8988T (cell line): ENCODE results near the gene ADGRE3.
A peak's percentile ranks its signal among the peaks of the same experiment; 100 is the strongest.
"Not testable (repeated sequence)": the region's sequence is repeated elsewhere in the genome, so short reads cannot be mapped to it uniquely, and the experiment has no call there.

Source experiments
- DNase-seq: peaks from one replicate; pipeline ENCODE4 v3.0.0; 2011

Gene ADGRE3

GRCh38 chr19:14669940-14670339 lies 4.7 kb downstream of the ADGRE3 start:
- DNase-seq: no peak

GRCh38 chr19:14661372-14661924 lies 13.2 kb downstream of the ADGRE3 start:
- no peak for DNase-seq

DNA sequence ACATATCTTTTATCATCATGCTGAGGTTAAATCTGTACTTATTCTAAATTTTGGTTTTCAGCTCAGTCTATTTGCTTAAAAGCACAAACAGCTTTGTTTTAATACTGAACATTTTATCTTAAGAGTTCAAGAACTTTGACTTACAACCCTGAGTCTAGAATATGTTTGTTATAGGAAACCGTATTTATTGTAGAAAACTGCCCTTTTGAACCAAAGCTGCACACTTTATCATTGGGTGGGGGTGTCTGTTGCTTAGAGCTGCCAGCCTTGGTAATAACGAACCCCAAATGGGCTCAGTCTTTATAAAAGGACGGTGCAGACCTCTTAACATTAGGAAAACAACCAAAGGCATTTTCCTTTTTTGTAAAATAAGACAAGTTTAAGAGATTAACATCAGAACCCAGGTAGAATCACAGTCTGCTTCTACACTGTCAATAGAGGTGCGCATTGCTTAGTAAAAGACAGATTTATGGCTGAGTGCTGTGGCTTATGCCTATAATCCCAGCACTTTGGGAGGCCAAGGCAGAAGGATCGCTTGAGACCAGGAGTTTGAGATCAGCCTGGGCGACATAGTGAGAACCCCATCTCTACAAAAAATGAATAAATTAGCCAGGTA lies 14.7 kb downstream of the ADGRE3 start:
- no peak for DNase-seq

DNA sequence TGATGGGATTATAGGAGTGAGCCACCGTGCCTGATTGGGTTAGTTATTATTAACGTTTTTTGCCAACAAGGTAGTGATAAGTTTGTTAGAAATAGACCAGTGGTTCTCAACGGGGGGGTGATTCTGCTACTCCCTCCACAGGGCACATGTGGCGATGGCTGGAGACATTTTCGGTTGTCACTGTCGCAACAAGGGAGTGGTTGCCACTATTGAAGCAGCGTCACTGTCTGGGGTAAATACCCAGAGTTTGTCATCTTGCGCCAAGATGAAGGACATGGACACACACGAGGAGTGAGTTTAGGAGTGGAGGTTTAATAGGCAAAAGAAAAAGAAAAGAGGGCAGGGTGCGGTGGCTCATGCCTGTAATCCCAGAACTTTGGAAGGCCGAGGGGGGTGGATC lies 18.9 kb downstream of the ADGRE3 start:
- no peak for DNase-seq

GRCh38 chr19:14654786-14655560 lies 19.7 kb downstream of the ADGRE3 start:
- no peak for DNase-seq

- no peak for DNase-seq
These were observed 24.5 kb downstream of the ADGRE3 start for GRCh38 chr19:14650161-14650560.

- no peak for DNase-seq
These were observed 25.6 kb downstream of the ADGRE3 start for GRCh38 chr19:14649020-14649419.

DNA sequence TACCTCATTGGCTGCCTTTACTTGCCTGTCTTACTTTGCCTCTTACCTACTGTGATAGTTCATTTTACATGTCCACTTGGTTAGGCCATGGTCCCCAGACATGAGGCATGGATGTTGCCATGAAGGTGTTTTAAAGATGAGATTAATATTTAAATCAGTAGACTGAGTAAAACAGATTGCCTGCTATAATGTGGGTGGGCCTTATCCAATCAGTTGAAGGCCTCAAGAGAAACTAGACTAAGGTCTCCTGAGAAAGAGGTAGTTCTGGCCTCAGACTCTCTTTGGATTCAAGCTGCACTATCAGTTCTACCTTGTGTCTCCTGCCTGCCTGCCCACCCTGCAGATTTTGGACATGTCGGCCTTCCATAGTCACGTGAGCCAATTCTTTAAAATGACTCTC lies 26.1 kb downstream of the ADGRE3 start:
- DNase-seq: no peak

- no peak for DNase-seq
These were observed 34.9 kb downstream of the ADGRE3 start for GRCh38 chr19:14639536-14640277.

GRCh38 chr19:14632286-14632685 lies 42.4 kb downstream of the ADGRE3 start:
- peak; percentile 16 for DNase-seq

DNA sequence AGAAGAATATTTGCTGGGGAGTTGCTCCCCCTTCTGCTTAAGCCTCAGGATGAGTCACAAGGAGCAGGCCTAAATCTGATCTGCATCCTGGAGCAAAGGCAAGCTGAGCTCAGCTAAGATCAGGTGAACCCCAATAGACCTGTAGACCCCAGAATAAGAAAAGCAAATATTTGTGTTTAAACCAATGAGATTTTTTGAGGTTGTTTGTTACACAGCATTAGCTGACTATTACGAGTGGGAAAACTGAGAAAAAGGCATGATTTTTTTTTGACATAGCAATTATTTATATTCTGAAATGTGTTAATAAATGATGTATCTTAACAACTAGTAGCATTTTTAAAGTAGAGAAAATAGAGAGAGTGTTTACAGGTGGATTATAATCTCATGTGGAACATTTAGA lies 45.1 kb downstream of the ADGRE3 start:
- DNase-seq: no peak

GRCh38 chr19:14624491-14624890 lies 50.2 kb downstream of the ADGRE3 start:
- not testable (repeated sequence) for DNase-seq

DNA sequence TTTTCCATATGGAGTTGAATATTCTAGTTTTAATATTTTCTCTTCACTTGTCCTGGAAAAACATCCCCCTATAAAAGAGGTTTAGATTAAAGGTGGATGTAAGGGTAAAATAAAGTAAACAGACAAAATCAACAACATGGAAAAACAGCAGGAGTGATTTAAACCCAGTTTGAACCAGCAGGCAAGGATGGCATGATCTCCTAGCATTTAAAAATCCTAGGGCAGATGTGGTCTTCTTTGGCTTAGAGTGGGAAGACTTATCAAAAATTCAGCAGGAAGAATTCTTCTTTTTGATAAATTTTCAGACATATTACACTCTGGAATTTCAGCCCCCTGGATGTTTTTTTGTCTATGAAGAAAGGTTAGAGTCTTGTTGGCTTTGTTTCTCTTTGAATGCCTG lies 55.2 kb downstream of the ADGRE3 start:
- DNase-seq: no peak

GRCh38 chr19:14616407-14616806 lies 58.2 kb downstream of the ADGRE3 start:
- DNase-seq: no peak

GRCh38 chr19:14615623-14616022 lies 59.0 kb downstream of the ADGRE3 start:
- no peak for DNase-seq

- DNase-seq: no peak
These were observed 60.6 kb downstream of the ADGRE3 start for GRCh38 chr19:14614099-14614412.

DNA sequence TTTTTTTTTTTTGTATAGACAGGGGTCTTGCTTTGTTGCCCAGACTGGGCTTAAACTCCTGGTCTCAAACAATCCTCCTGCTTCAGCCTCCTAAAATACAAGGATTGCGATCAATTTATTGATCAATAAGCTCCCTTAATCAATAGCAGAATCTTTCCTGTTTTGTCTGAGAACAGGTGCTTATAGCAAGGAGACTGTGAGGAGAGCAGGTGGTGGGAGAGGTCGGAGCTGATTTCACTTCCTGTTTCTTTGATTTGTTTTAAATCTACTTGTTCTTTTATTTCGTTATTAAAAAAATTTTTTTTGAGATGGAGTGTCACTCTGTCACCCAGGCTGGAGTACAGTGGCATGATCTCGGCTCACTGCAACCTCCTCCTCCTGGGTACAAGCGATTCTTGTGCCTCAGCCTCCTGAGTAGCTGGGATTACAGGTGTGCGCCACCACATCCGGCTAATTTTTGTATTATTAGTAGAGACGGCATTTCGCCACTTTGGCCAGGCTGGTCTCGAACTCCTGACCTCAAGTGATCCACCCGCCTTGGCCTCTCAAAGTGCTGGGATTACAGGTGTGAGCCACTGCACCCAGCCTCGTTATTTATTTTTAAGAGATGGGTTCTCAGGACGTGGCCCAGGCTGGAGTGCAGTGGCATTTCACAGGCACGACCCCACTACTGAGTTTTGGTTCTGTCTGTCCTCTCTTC lies 61.1 kb downstream of the ADGRE3 start:
- DNase-seq: not testable (repeated sequence)

DNA sequence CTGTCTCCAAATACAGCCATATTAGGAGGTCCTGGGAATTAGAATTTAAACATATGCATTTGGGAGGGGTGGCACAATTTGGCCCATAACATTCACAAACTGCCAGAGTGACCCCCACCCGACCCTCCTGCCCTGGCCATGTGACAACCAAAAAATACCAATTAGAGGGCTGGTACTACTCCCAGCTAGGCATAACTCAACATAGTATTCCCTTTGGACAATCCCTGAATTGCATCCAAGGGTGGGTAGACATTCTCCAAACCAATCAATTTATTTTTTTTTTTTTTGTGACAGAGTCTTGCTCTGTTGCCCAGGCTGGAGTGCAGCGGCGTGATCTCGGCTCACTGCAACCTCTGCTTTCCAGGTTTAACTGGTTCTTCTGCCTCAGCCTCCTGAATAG lies 62.0 kb downstream of the ADGRE3 start:
- DNase-seq: no peak

GRCh38 chr19:14612242-14612641 lies 62.4 kb downstream of the ADGRE3 start:
- not testable (repeated sequence) for DNase-seq

- no peak for DNase-seq
These were observed 63.6 kb downstream of the ADGRE3 start for GRCh38 chr19:14611051-14611450.

DNA sequence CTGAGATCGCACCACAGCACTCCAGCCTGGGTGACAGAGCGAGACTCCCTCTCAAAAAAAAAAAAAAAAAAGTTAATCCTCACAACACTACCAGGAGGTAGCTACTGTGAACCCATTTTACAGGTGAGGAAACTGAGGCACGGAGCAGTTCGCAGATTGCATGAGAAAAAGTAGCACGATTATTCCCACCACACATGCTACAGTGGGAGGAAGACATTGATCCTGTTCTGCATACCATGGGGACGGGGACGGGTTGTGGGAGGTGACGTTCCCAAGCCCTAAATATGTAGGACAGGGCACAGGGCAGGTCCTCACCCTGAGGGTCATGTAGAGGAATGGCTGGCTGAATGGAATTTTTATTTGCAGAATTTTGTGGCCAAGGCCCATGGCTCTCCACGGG lies 68.0 kb downstream of the ADGRE3 start:
- DNase-seq: no peak

DNA sequence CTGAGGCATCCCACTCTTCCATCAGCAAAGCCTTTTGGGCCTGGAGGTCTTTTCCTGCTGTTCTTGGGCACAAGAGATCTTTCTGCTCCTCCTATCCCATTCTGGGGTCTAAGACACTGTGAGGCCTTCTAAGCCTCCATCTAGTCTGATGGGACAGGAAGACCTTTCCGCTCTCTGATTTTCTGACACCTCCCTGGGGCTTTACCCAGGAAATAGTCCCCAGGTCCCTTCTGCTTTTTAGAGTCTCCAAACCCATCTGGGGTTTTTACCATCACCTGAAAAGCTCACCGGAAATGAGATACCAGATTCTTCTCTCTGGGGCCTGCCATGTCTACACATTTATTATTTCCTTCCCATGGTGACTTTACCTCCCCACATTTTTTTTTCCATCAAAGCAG lies 70.7 kb downstream of the ADGRE3 start:
- DNase-seq: no peak

GRCh38 chr19:14599548-14600147 lies 75.0 kb downstream of the ADGRE3 start:
- no peak for DNase-seq
